Cerebellar nuclear complex (tissue), 1 donor: Measurements from ENCODE around the gene TAF1B.

Source experiments
- DNase-seq, 2 experiments: peaks; one replicate each; lab custom pipeline; 2025; lab: John Stamatoyannopoulos, UW

The TAF1B gene

GRCh38 chr2:9964334-9964980 lies 121.2 kb downstream of the TAF1B start:
- DNase-seq, result no peak

- DNase-seq, result no peak
Observed at GRCh38 chr2:9965119-9965822, 122.0 kb downstream of the TAF1B start.

- no peak for DNase-seq
Observed at GRCh38 chr2:9966491-9967022, 123.3 kb downstream of the TAF1B start.

- DNase-seq, result no peak
Observed at GRCh38 chr2:9967053-9967775, 123.9 kb downstream of the TAF1B start.

- DNase-seq, result no peak
Observed at GRCh38 chr2:9968553-9969497, 125.6 kb downstream of the TAF1B start.

- no peak for DNase-seq
Observed at GRCh38 chr2:9970200-9971044, 127.1 kb downstream of the TAF1B start.

GRCh38 chr2:9971105-9971818 lies 128.0 kb downstream of the TAF1B start:
- no peak for DNase-seq

- no peak for DNase-seq
Observed at GRCh38 chr2:9971890-9972289, 128.6 kb downstream of the TAF1B start.

GRCh38 chr2:9972621-9973479 lies 129.6 kb downstream of the TAF1B start:
- no peak for DNase-seq

- no peak for DNase-seq
Observed at GRCh38 chr2:9973690-9974089, 130.4 kb downstream of the TAF1B start.

GRCh38 chr2:9974343-9974742 lies 131.1 kb downstream of the TAF1B start:
- DNase-seq, result no peak

GRCh38 chr2:9975328-9975727 lies 132.1 kb downstream of the TAF1B start:
- DNase-seq, result no peak

- no peak for DNase-seq
Observed at GRCh38 chr2:9975805-9976447, 132.7 kb downstream of the TAF1B start.

- DNase-seq, result no peak
Observed at GRCh38 chr2:9979977-9980376, 136.7 kb downstream of the TAF1B start.

GRCh38 chr2:9980520-9980919 lies 137.2 kb downstream of the TAF1B start:
- DNase-seq, result no peak

- no peak for DNase-seq
Observed at GRCh38 chr2:9981655-9982054, 138.4 kb downstream of the TAF1B start.

GRCh38 chr2:9982248-9982647 lies 139.0 kb downstream of the TAF1B start:
- peak in 1 of 2 experiments; percentile 19 for DNase-seq

- no peak for DNase-seq
Observed at GRCh38 chr2:9982891-9983290, 139.6 kb downstream of the TAF1B start.
